Measurements from ENCODE around the gene TRIM31. TPM values are rescaled to one million over a fixed set of nuclear protein-coding genes. Genes with fewer than 3 reads are reported as not detected.

TRIM31 gene, protein sequence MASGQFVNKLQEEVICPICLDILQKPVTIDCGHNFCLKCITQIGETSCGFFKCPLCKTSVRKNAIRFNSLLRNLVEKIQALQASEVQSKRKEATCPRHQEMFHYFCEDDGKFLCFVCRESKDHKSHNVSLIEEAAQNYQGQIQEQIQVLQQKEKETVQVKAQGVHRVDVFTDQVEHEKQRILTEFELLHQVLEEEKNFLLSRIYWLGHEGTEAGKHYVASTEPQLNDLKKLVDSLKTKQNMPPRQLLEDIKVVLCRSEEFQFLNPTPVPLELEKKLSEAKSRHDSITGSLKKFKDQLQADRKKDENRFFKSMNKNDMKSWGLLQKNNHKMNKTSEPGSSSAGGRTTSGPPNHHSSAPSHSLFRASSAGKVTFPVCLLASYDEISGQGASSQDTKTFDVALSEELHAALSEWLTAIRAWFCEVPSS
- 10 to 100 TPM in 3 of 4 donors, 1 to 10 TPM in 1; 5.2 to 41.6 (median 32.7) TPM for polyA plus RNA-seq
- long read RNA-seq, donor 1, partial matches to known transcripts = 147 of 198 reads
- long read RNA-seq, donor 1, other reads (novel, unspliced or antisense) = 48 of 198 reads
- long read RNA-seq, donor 2, partial matches to known transcripts = 5 of 6 reads
- long read RNA-seq, donor 2, other reads (novel, unspliced or antisense) = 0 of 6 reads
- long read RNA-seq, donor 3 = 0 reads
- long read RNA-seq, donor 4 = 0 reads
- long read RNA-seq, donor 5 = 0 reads
- long read RNA-seq, donor 6, partial matches to known transcripts = 0 of 1 reads
- long read RNA-seq, donor 6, other reads (novel, unspliced or antisense) = 0 of 1 reads
- long read RNA-seq, donor 7 = 0 reads
- long read RNA-seq, donor 8 = 0 reads
- long read RNA-seq, donor 9 = 0 reads
- long read RNA-seq, donor 10, partial matches to known transcripts = 0 of 1 reads
- long read RNA-seq, donor 10, other reads (novel, unspliced or antisense) = 0 of 1 reads

- Histone ChIP-seq H3K9me3 (ENCODE audit: control insufficient read depth in 2 of 2, insufficient read depth in 1 of 2, low read depth in 1 of 2, low read length in 1 of 2) (no peaks in the 10 kb centered on the region), H3K4me1 (ENCODE audit: control insufficient read depth in 3 of 3, insufficient read depth in 2 of 3, low read depth in 1 of 3, low read length in 2 of 3) (peaks cover 4 to 25% (median 4%) of the 10 kb centered on the region in 3 donors), H3K4me3 (ENCODE audit: low read depth in 1 of 3, low read length in 3 of 3) (peak within 1 kb of the TSS; percentile 27 to 44 (median 44)), H3K36me3 (ENCODE audit: control insufficient read depth in 3 of 3, insufficient read depth in 2 of 3, low read depth in 1 of 3, low read length in 3 of 3) (no peaks in the 10 kb centered on the region), H3K27ac (ENCODE audit: low read depth in 1 of 3, low read length in 2 of 3) (peak within 1 kb of the TSS; percentile 67 to 90 (median 82)), H3K27me3 (ENCODE audit: control insufficient read depth in 3 of 3, insufficient read depth in 3 of 3, low read length in 3 of 3) (peaks cover 0 to 27% (median 4%) of the 10 kb centered on the region in 3 donors)
- WGBS, 3 donors = 28 to 59% (median 29%) methylated on average over 3 of the region's 3 CpGs
- FAIRE-seq (no peak), DNase-seq (peak; percentile 71 to 95)
Observed at GRCh38 chr6:30113003-30113759, at the start of gene TRIM31. Gene TRIM31 (minus strand): TSS chr6:30113090. CDS start chr6:30112805, 285 bp downstream.

- no peaks in the 10 kb centered on the region for H3K27me3 ChIP-seq (ENCODE audit: control insufficient read depth in 3 of 3, insufficient read depth in 3 of 3, low read length in 3 of 3)
- DNase-seq = peak; percentile 33 to 68
- peaks cover 0 to 6% (median 4%) of the 10 kb centered on the region in 3 donors for H3K36me3 ChIP-seq (ENCODE audit: control insufficient read depth in 3 of 3, insufficient read depth in 2 of 3, low read depth in 1 of 3, low read length in 3 of 3)
- no peak for FAIRE-seq
- H3K27ac ChIP-seq (ENCODE audit: low read depth in 1 of 3, low read length in 2 of 3) = peak overlapping the region; percentile 72 to 96 (median 74)
- peak overlapping the region in 2 of 3 donors; percentile 70 to 75 for H3K4me3 ChIP-seq (ENCODE audit: low read depth in 1 of 3, low read length in 3 of 3)
- peaks cover 0 to 12% (median 0%) of the 10 kb centered on the region in 3 donors for H3K4me1 ChIP-seq (ENCODE audit: control insufficient read depth in 3 of 3, insufficient read depth in 2 of 3, low read depth in 1 of 3, low read length in 2 of 3)
- H3K9me3 ChIP-seq (ENCODE audit: control insufficient read depth in 2 of 2, insufficient read depth in 1 of 2, low read depth in 1 of 2, low read length in 1 of 2) = no peaks in the 10 kb centered on the region
- 34 to 67% (median 49%) methylated on average over 12 of the region's 12 CpGs for WGBS, 3 donors
Observed at GRCh38 chr6:30162265-30163089, 49.6 kb upstream of the TRIM31 start.

DNA sequence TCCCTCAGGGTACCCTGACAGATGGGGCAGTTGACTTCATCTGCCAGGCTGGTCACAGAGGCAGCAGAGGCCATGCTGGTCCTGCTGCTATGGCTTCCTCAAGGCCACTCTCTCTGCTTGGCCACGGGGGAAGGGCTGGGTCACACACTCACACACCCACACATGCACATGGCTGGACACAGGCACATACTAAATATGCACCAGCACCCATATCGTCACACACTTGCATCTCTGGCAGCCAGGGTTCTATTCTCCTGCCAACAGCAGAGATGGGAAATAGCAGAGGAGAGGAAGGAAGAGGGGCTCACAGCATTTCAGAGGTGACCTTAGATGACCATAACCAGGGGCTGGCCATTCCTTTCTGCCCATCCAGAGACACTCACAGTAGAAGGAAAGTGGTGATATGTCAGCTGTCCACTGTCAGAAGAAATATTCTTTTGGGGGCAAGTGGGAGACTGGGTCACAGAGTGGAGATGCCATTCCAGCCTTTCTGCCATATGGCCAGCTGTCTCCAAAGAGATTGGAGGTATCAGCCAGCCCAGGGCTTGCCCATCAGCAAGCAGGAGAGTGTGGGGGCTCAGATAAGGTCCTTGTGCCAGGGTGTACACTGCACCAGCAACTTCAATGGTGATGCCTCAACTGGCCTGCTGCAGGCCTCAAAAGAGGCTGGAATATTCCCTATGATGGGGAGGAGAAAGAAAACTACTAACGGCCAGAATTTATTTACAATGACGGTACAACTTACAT, 48.1 kb upstream of the TRIM31 start, which contains the start of gene TRIM10:
Gene TRIM10 (minus strand): TSS at position 427 of the 747 bp plus-strand sequence. CDS start 353 bp downstream, at position 74.
- Histone ChIP-seq H3K4me3 (ENCODE audit: low read depth in 1 of 3, low read length in 3 of 3) (no peak within 1 kb of the TSS), H3K4me1 (ENCODE audit: control insufficient read depth in 3 of 3, insufficient read depth in 2 of 3, low read depth in 1 of 3, low read length in 2 of 3) (peaks cover 3 to 20% (median 3%) of the 10 kb centered on the region in 3 donors), H3K27me3 (ENCODE audit: control insufficient read depth in 3 of 3, insufficient read depth in 3 of 3, low read length in 3 of 3) (no peaks in the 10 kb centered on the region), H3K27ac (ENCODE audit: low read depth in 1 of 3, low read length in 2 of 3) (no peak within 1 kb of the TSS), H3K36me3 (ENCODE audit: control insufficient read depth in 3 of 3, insufficient read depth in 2 of 3, low read depth in 1 of 3, low read length in 3 of 3) (no peaks in the 10 kb centered on the region), H3K9me3 (ENCODE audit: control insufficient read depth in 2 of 2, insufficient read depth in 1 of 2, low read depth in 1 of 2, low read length in 1 of 2) (no peaks in the 10 kb centered on the region)
- 74 to 89% (median 82%) methylated on average over 4 of the region's 4 CpGs for WGBS, 3 donors
- DNase-seq (no peak), FAIRE-seq (no peak)

GRCh38 chr6:30160008-30160784, 47.3 kb upstream of the TRIM31 start:
- Histone ChIP-seq H3K27me3 (ENCODE audit: control insufficient read depth in 3 of 3, insufficient read depth in 3 of 3, low read length in 3 of 3) (no peaks in the 10 kb centered on the region), H3K4me1 (ENCODE audit: control insufficient read depth in 3 of 3, insufficient read depth in 2 of 3, low read depth in 1 of 3, low read length in 2 of 3) (peaks cover 5 to 27% (median 6%) of the 10 kb centered on the region in 3 donors), H3K27ac (ENCODE audit: low read depth in 1 of 3, low read length in 2 of 3) (no peak overlapping the region), H3K4me3 (ENCODE audit: low read depth in 1 of 3, low read length in 3 of 3) (no peak overlapping the region), H3K9me3 (ENCODE audit: control insufficient read depth in 2 of 2, insufficient read depth in 1 of 2, low read depth in 1 of 2, low read length in 1 of 2) (no peaks in the 10 kb centered on the region), H3K36me3 (ENCODE audit: control insufficient read depth in 3 of 3, insufficient read depth in 2 of 3, low read depth in 1 of 3, low read length in 3 of 3) (no peaks in the 10 kb centered on the region)
- DNase-seq (no peak), FAIRE-seq (no peak)
- WGBS, 3 donors = 87 to 95% (median 89%) methylated on average over 17 of the region's 17 CpGs

DNA sequence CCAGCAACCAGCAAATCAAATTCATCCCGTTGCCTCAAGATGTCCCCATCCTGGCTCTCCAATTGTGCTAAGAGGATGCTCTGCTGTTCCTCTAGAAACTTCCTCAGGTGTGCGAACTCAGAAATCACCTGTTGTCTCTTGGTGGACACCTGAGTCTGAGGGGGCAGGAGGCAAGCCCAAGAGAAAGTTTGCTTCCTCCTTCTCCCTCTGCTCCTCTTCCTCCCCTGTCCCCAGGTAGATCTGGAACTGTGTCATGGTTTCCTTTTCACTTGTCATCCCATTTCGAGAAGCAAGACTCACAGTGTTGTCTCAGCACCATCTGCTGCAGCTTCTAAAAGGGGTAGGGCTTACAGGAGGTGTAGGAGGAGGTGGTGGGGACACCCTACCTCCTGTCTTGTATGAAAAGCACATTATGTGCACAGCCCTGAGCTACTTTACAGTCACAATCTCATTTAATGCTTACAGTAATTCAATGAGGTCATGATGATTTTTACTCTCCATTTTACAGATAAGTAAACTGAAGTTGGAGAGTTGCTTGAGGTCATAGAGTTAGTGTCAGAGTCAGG, 45.7 kb upstream of the TRIM31 start:
- H3K27me3 ChIP-seq (ENCODE audit: control insufficient read depth in 3 of 3, insufficient read depth in 3 of 3, low read length in 3 of 3) = no peaks in the 10 kb centered on the region
- no peak overlapping the region for H3K4me3 ChIP-seq (ENCODE audit: low read depth in 1 of 3, low read length in 3 of 3)
- 55 to 64% (median 64%) methylated on average over 3 of the region's 3 CpGs for WGBS, 3 donors
- FAIRE-seq (no peak), DNase-seq (no peak)
- no peaks in the 10 kb centered on the region for H3K9me3 ChIP-seq (ENCODE audit: control insufficient read depth in 2 of 2, insufficient read depth in 1 of 2, low read depth in 1 of 2, low read length in 1 of 2)
- H3K36me3 ChIP-seq (ENCODE audit: control insufficient read depth in 3 of 3, insufficient read depth in 2 of 3, low read depth in 1 of 3, low read length in 3 of 3) = peaks cover 0 to 4% (median 0%) of the 10 kb centered on the region in 3 donors
- H3K27ac ChIP-seq (ENCODE audit: low read depth in 1 of 3, low read length in 2 of 3) = no peak overlapping the region
- H3K4me1 ChIP-seq (ENCODE audit: control insufficient read depth in 3 of 3, insufficient read depth in 2 of 3, low read depth in 1 of 3, low read length in 2 of 3) = peaks cover 6 to 35% (median 12%) of the 10 kb centered on the region in 3 donors

DNA sequence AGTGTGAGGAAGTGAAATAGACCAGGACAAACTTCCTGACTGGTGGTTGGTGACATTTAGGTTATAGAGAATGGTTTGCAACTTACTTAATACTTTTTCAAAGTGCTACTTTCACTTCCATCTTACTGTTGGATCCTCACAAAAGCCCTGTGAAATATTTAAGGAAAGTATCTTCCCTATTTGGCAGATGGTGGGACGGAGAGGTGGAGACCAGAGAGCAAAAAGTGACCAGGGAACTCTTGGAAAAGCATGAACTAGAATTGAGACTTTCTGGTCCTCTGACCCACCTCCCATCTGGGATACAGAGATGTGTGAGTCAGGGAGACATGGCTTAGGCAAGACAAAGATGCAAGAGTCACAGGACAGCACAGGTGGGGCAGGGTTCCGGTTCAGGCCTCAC, 45.1 kb upstream of the TRIM31 start:
- peaks cover 8 to 38% (median 12%) of the 10 kb centered on the region in 3 donors for H3K4me1 ChIP-seq (ENCODE audit: control insufficient read depth in 3 of 3, insufficient read depth in 2 of 3, low read depth in 1 of 3, low read length in 2 of 3)
- H3K27ac ChIP-seq (ENCODE audit: low read depth in 1 of 3, low read length in 2 of 3) = no peak overlapping the region
- no peak for FAIRE-seq
- no peak overlapping the region for H3K4me3 ChIP-seq (ENCODE audit: low read depth in 1 of 3, low read length in 3 of 3)
- 90 to 97% (median 94%) methylated on average over 2 of the region's 2 CpGs for WGBS, 3 donors
- no peaks in the 10 kb centered on the region for H3K27me3 ChIP-seq (ENCODE audit: control insufficient read depth in 3 of 3, insufficient read depth in 3 of 3, low read length in 3 of 3)
- no peaks in the 10 kb centered on the region for H3K9me3 ChIP-seq (ENCODE audit: control insufficient read depth in 2 of 2, insufficient read depth in 1 of 2, low read depth in 1 of 2, low read length in 1 of 2)
- peaks cover 0 to 4% (median 0%) of the 10 kb centered on the region in 3 donors for H3K36me3 ChIP-seq (ENCODE audit: control insufficient read depth in 3 of 3, insufficient read depth in 2 of 3, low read depth in 1 of 3, low read length in 3 of 3)
- no peak for DNase-seq

All from small intestine (tissue), 16 donors.